H1 (cell line): ENCODE data around the gene SLC7A6OS. TPM values are rescaled to one million over a fixed set of nuclear protein-coding genes. Genes with fewer than 3 reads are reported as not detected.

Source experiments
- CTCF ChIA-PET: fragments of 300-600 bp; sonication (Branson Sonifier 250); formaldehyde crosslinking; loops from one replicate; lab custom pipeline; 2021; ENCODE audit not compliant: partially characterized antibody; lab: Charles Lee
- POLR2A ChIA-PET: fragments of 300-600 bp; sonication (Branson Sonifier 250); formaldehyde crosslinking; loops from one replicate; lab custom pipeline; 2021; ENCODE audit warnings: inconsistent platforms; ENCODE audit not compliant: partially characterized antibody; lab: Charles Lee
- DNase-seq, 2 experiments: peaks; one replicate each; pipeline versions ENCODE4 v3.0.0 to v3.0.0-alpha.2; 2010 to 2022; ENCODE audit warnings: low spot score in 2 of 2, low read depth in 1 of 2, mixed read lengths in 1 of 2
- FAIRE-seq: peaks from 2 replicates; lab custom pipeline; 2011; peaks lifted over from hg19 to GRCh38; lab: Jason Lieb, UNC
- H2AFZ ChIP-seq: 2 replicates; pipeline ENCODE4 v1.8.1; 2012; ENCODE audit warnings: low read length, inconsistent platforms
- H2AK5ac ChIP-seq: 2 replicates; pipeline ENCODE4 v1.6.1; 2013; ENCODE audit warnings: low read depth, low read length
- H2BK120ac ChIP-seq: replicated peaks from 2 replicates; pipeline ENCODE3; 2013; ENCODE audit warnings: low read depth, low read length, inconsistent platforms
- H2BK12ac ChIP-seq: 2 replicates; pipeline ENCODE4 v1.6.1; 2013; ENCODE audit warnings: low read depth, low read length
- H2BK15ac ChIP-seq: 2 replicates; pipeline ENCODE4 v1.6.1; 2013; ENCODE audit warnings: low read length
- H2BK20ac ChIP-seq: 2 replicates; pipeline ENCODE4 v1.6.1; 2013; ENCODE audit warnings: low read length
- H2BK5ac ChIP-seq: 2 replicates; pipeline ENCODE4 v1.6.1; 2013; ENCODE audit warnings: low read depth, low read length
- H3K14ac ChIP-seq: 2 replicates; pipeline ENCODE4 v1.6.1; 2013; ENCODE audit warnings: inconsistent platforms; ENCODE audit not compliant: insufficient read length
- H3K18ac ChIP-seq: 2 replicates; pipeline ENCODE4 v1.6.1; 2013; ENCODE audit warnings: low read length; ENCODE audit errors: extremely low read depth
- H3K23ac ChIP-seq: 2 replicates; pipeline ENCODE4 v1.6.1; 2013; ENCODE audit warnings: inconsistent platforms; ENCODE audit not compliant: insufficient read length
- H3K23me2 ChIP-seq: 2 replicates; pipeline ENCODE4 v1.6.1; 2013; ENCODE audit warnings: low read depth, low read length
- H3K27ac ChIP-seq: 2 replicates; pipeline ENCODE4 v1.6.1; 2011; ENCODE audit warnings: low read depth, low read length, inconsistent platforms
- H3K27me3 ChIP-seq, 4 experiments: replicated peaks in 1 of 4; 1 replicate in 1 of 4; 2 replicates in 3 of 4; pipeline versions ENCODE4 v1.6.1 to v1.8.1; 2011 to 2013; ENCODE audit warnings: low read length in 3 of 4, mild to moderate bottlenecking in 3 of 4, inconsistent platforms in 2 of 4, mixed read lengths in 2 of 4, moderate library complexity in 1 of 4; ENCODE audit not compliant: control insufficient read depth in 3 of 4, insufficient read depth in 3 of 4; ENCODE audit errors: extremely low read depth in 1 of 4
- H3K36me3 ChIP-seq, 4 experiments: 2 replicates each; pipeline versions ENCODE4 v1.6.1 to v1.8.1; 2011 to 2013; ENCODE audit warnings: mild to moderate bottlenecking in 4 of 4, low read length in 3 of 4, moderate library complexity in 2 of 4, control low read depth in 1 of 4, inconsistent platforms in 1 of 4; ENCODE audit not compliant: insufficient read depth in 4 of 4, control insufficient read depth in 2 of 4
- H3K4ac ChIP-seq: replicated peaks from 2 replicates; pipeline ENCODE3; 2013; ENCODE audit warnings: low read length, low read depth, mixed read lengths, inconsistent platforms; ENCODE audit not compliant: insufficient read length
- H3K4me1 ChIP-seq, 4 experiments: replicated peaks in 1 of 4; 1 replicate in 1 of 4; 2 replicates in 3 of 4; pipeline versions ENCODE4 v1.6.1 to v1.8.1; 2011 to 2013; ENCODE audit warnings: low read length in 3 of 4, inconsistent platforms in 2 of 4, mixed read lengths in 1 of 4; ENCODE audit not compliant: insufficient read depth in 4 of 4, control insufficient read depth in 3 of 4
- H3K4me2 ChIP-seq, 2 experiments: 2 replicates each; pipeline versions ENCODE4 v1.6.1 to v1.8.1; 2011 to 2013; ENCODE audit warnings: low read depth in 2 of 2, low read length in 2 of 2, control low read depth in 1 of 2, inconsistent platforms in 1 of 2, mild to moderate bottlenecking in 1 of 2; ENCODE audit not compliant: insufficient read depth in 1 of 2
- H3K4me3 ChIP-seq, 4 experiments: fragments of 200-600, 300-600 bp in 1 of 4; sonication (generic), shearing (Covaris generic), sonication (Bioruptor Twin) in 1 of 4; 2 replicates each; pipeline versions ENCODE4 v1.5.1 to v1.8.1; 2011 to 2016; ENCODE audit warnings: low read length in 4 of 4, low read depth in 3 of 4, control low read depth in 2 of 4, inconsistent platforms in 2 of 4, mild to moderate bottlenecking in 2 of 4, mixed read lengths in 1 of 4, moderate library complexity in 1 of 4; ENCODE audit not compliant: insufficient read depth in 2 of 4; ENCODE audit errors: extremely low read depth in 1 of 4
- H3K56ac ChIP-seq: replicated peaks from 2 replicates; pipeline ENCODE3; 2013; ENCODE audit warnings: low read depth, mild to moderate bottlenecking, mixed read lengths, low read length, inconsistent platforms; ENCODE audit not compliant: insufficient read length
- H3K79me1 ChIP-seq: 2 replicates; pipeline ENCODE4 v1.6.1; 2013; ENCODE audit warnings: low read depth, low read length, control low read depth
- H3K79me2 ChIP-seq, 2 experiments: 2 replicates each; pipeline versions ENCODE4 v1.6.1 to v1.8.1; 2012 to 2013; ENCODE audit warnings: low read length in 2 of 2, mild to moderate bottlenecking in 2 of 2, inconsistent platforms in 1 of 2; ENCODE audit not compliant: insufficient read depth in 2 of 2, control insufficient read depth in 1 of 2
- H3K9ac ChIP-seq, 4 experiments: replicated peaks in 1 of 4; 1 replicate in 1 of 4; 2 replicates in 3 of 4; pipeline versions ENCODE4 v1.6.1 to v1.8.1; 2011 to 2013; ENCODE audit warnings: low read depth in 3 of 4, low read length in 3 of 4, control low read depth in 2 of 4, mild to moderate bottlenecking in 2 of 4, moderate library complexity in 2 of 4, inconsistent platforms in 1 of 4; ENCODE audit errors: extremely low read depth in 1 of 4
- H3K9me3 ChIP-seq, 2 experiments: 2 replicates each; pipeline versions ENCODE4 v1.6.1 to v1.8.1; 2012 to 2013; ENCODE audit warnings: mild to moderate bottlenecking in 2 of 2, moderate library complexity in 2 of 2, control low read depth in 1 of 2, inconsistent platforms in 1 of 2, low read depth in 1 of 2, low read length in 1 of 2, mixed read lengths in 1 of 2; ENCODE audit not compliant: insufficient read depth in 2 of 2
- H4K20me1 ChIP-seq, 2 experiments: replicated peaks in 1 of 2; 2 replicates each; pipeline versions ENCODE3 to v1.8.1; 2011 to 2013; ENCODE audit warnings: inconsistent platforms in 2 of 2, low read length in 2 of 2, mild to moderate bottlenecking in 1 of 2; ENCODE audit not compliant: insufficient read depth in 2 of 2, control insufficient read depth in 1 of 2
- H4K5ac ChIP-seq: 2 replicates; pipeline ENCODE4 v1.6.1; 2013; ENCODE audit warnings: low read length, low read depth, mixed read lengths, inconsistent platforms; ENCODE audit not compliant: insufficient read length
- H4K8ac ChIP-seq: 2 replicates; pipeline ENCODE4 v1.8.0; 2013; ENCODE audit warnings: mild to moderate bottlenecking, moderate library complexity, low read length, inconsistent platforms; ENCODE audit not compliant: insufficient read depth; ENCODE audit errors: extremely low read depth
- H4K91ac ChIP-seq: replicated peaks from 2 replicates; pipeline ENCODE3; 2013; ENCODE audit warnings: low read length, mixed read lengths, inconsistent platforms; ENCODE audit not compliant: insufficient read length
- BCL11A ChIP-seq, 2 experiments: IDR thresholded peaks; one replicate each; pipeline ENCODE4 v1.6.1; 2011; ENCODE audit warnings: low read depth in 2 of 2, low read length in 2 of 2, mild to moderate bottlenecking in 2 of 2
- CBX5 ChIP-seq: fragments of 300-800, 300-1000 bp; sonication (generic); IDR thresholded peaks from 2 replicates; pipeline ENCODE4 v1.7.1; 2016; ENCODE audit warnings: antibody characterized with exemption, low read length, low read depth
- CBX8 ChIP-seq: fragments of 300-800, 300-1000 bp; sonication (generic); IDR thresholded peaks from 2 replicates; pipeline ENCODE4 v1.7.1; 2016; ENCODE audit warnings: low read depth, low read length, borderline replicate concordance
- CTCF ChIP-seq, 3 experiments: IDR thresholded peaks; 1 replicate in 2 of 3; 2 replicates in 1 of 3; pipeline versions ENCODE4 v1.5.1 to v1.6.1; 2011; ENCODE audit warnings: low read length in 3 of 3, mild to moderate bottlenecking in 3 of 3, inconsistent platforms in 2 of 3, low read depth in 1 of 3, moderate library complexity in 1 of 3; ENCODE audit not compliant: insufficient read depth in 1 of 3; ENCODE audit errors: control extremely low read depth in 1 of 3
- HDAC6 ChIP-seq: IDR thresholded peaks from one replicate; pipeline ENCODE4 v1.7.1; 2012; ENCODE audit warnings: low read depth, mild to moderate bottlenecking, inconsistent platforms, low read length, moderate library complexity
- MAFK ChIP-seq: IDR thresholded peaks from 2 replicates; pipeline ENCODE4 v1.6.1; 2012; ENCODE audit warnings: low read depth, mild to moderate bottlenecking, improper control_type of control experiment, low read length
- RAD21 ChIP-seq, 2 experiments: IDR thresholded peaks in 1 of 2; conservative IDR thresholded peaks in 1 of 2; 2 replicates each; pipeline ENCODE4 v1.6.1; 2011; ENCODE audit warnings: low read depth in 2 of 2, low read length in 2 of 2, improper control_type of control experiment in 1 of 2, inconsistent platforms in 1 of 2, mild to moderate bottlenecking in 1 of 2, moderate library complexity in 1 of 2
- RXRA ChIP-seq: IDR thresholded peaks from 2 replicates; pipeline ENCODE4 v1.6.1; 2011; ENCODE audit warnings: low read depth, mild to moderate bottlenecking, low read length, moderate library complexity; ENCODE audit not compliant: insufficient read depth
- SP4 ChIP-seq: IDR thresholded peaks from 2 replicates; pipeline ENCODE4 v1.6.1; 2012; ENCODE audit warnings: low read length, inconsistent platforms
- WGBS, 2 experiments: shearing (Covaris generic) in 1 of 2; methylation state at CpG; one replicate each; pipeline versions ENCODE4 v1.1.6 to v1.1.7; 2013 to 2015; ENCODE audit warnings: low lambda C conversion rate in 2 of 2, mixed read lengths in 2 of 2, inconsistent platforms in 1 of 2, low coverage in 1 of 2, missing lambda C conversion rate in 1 of 2; ENCODE audit not compliant: insufficient replicate concordance in 2 of 2, insufficient coverage in 1 of 2, insufficient read length in 1 of 2; ENCODE audit errors: extremely low coverage in 1 of 2, missing lambda C conversion rate in 1 of 2; 5-methylcytosine and 5-hydroxymethylcytosine counted together
- polyA plus RNA-seq, 7 experiments: library from polyadenylated mRNA; depleted of rRNA in 3 of 7; stranded (reverse) in 5 of 7; unstranded in 2 of 7; fragments of >200 nt in 5 of 7; fragments of 200-250 nt in 2 of 7; gene quantifications; 1 replicate in 5 of 7; 2 replicates in 1 of 7; 4 replicates in 1 of 7; pipeline versions ENCODE4 v1.2.1 to v1.2.3, GENCODE V29; 2011 to 2013; ENCODE audit warnings: missing spikeins in 2 of 7, mixed read lengths in 2 of 7
- total RNA-seq: library from RNA; stranded (reverse); fragmentation: NEBNext Ultra II Directional; extraction: Animal tissue kit (Norgen Biotek cat#: 25700); gene quantifications from 2 replicates; pipeline ENCODE4 v1.2.1, GENCODE V29; 2021

Gene SLC7A6OS
- total and polyA plus RNA-seq, 2 of the 8 experiments (the other 6 are each of a cell fraction or from before 2014, with no cell fraction given) = 7.3 to 21.3 TPM

- CTCF ChIA-PET = interaction anchor here (0.6 to 8.5 kb wide), 10 partner anchors 9 to 202 kb away, joined by 3 to 63 read pairs (median 6); partner anchors contain the start of gene SLC7A6
- peaks cover 0 to 2% (median 0%) of the 10 kb centered on the region in 4 experiments; a peak in 2 of 8 replicates for H3K36me3 ChIP-seq
- H3K27me3 ChIP-seq = no peaks in the 10 kb centered on the region
- no peak overlapping the region for H2AK5ac ChIP-seq
- no peak overlapping the region for H4K91ac ChIP-seq
- no peaks in the 10 kb centered on the region for H3K23me2 ChIP-seq
- DNase-seq (no peak), FAIRE-seq (no peak)
- no peak overlapping the region for H3K4me2 ChIP-seq
- no peaks in the 10 kb centered on the region for H3K9me3 ChIP-seq
- H3K79me1 ChIP-seq = peaks cover 12% of the 10 kb centered on the region
- no peak overlapping the region for H3K4ac ChIP-seq
- no peak overlapping the region for H3K14ac ChIP-seq
- no peaks in the 10 kb centered on the region for H4K20me1 ChIP-seq
- H2AFZ ChIP-seq = no peak overlapping the region
- WGBS, 2 experiments = 87% methylated on average over 4 of the region's 4 CpGs; no CpG with 5 or more reads in 1 of the 2 experiments
- peaks cover 0 to 27% of the 10 kb centered on the region in 2 experiments; a peak in 3 of 4 replicates for H3K79me2 ChIP-seq
- H3K18ac ChIP-seq = no peak overlapping the region
- no peak overlapping the region for H3K9ac ChIP-seq
- no peak overlapping the region for H3K56ac ChIP-seq
- no peak overlapping the region for H3K23ac ChIP-seq
- H2BK12ac ChIP-seq = no peak overlapping the region
- H4K5ac ChIP-seq = no peak overlapping the region
- H2BK120ac ChIP-seq = no peak overlapping the region
- no peak overlapping the region for H3K27ac ChIP-seq
- H2BK5ac ChIP-seq = no peak overlapping the region
- H2BK20ac ChIP-seq = no peak overlapping the region
- no peak overlapping the region for H3K4me3 ChIP-seq
- H3K4me1 ChIP-seq = peaks cover 0 to 3% (median 2%) of the 10 kb centered on the region in 4 experiments; a peak in 3 of 7 replicates
- no peak overlapping the region for H4K8ac ChIP-seq
- H2BK15ac ChIP-seq = no peak overlapping the region
- POLR2A ChIA-PET = interaction anchor here (0.9 to 1.5 kb wide), 4 partner anchors 9 to 36 kb away, joined by 3 to 5 read pairs (median 3); partner anchors contain the start of genes ESRP2, PLA2G15 and SLC7A6
- TF ChIP-seq CTCF (IDR thresholded peaks at IDR 0.05; ENCODE audit: control extremely low read depth in 1 of 3, insufficient read depth in 1 of 3, low read depth in 1 of 3, low read length in 3 of 3) (no peak), RAD21 (IDR thresholded peaks at IDR 0.05 in 1 of 2, conservative IDR thresholded peaks at IDR 0.05 in 1 of 2; ENCODE audit: low read depth in 2 of 2, low read length in 2 of 2) (no peak), CBX8 (no peak), HDAC6 (no peak), CBX5 (no peak), RXRA (no peak), BCL11A (IDR thresholded peaks at IDR 0.05; ENCODE audit: low read depth in 2 of 2, low read length in 2 of 2) (no peak), SP4 (no peak), MAFK (no peak)
Measured at GRCh38 chr16:68272507-68273209, 38.1 kb downstream of the SLC7A6OS start.
